ENCODE results near the gene INAFM1. TPM values are rescaled to one million over a fixed set of nuclear protein-coding genes. Genes with fewer than 3 reads are reported as not detected.
A peak's percentile ranks its signal among the peaks of the same experiment; 100 is the strongest.

Gene INAFM1
- total and polyA plus RNA-seq, 9 of the 15 experiments (the other 6 are each of a cell fraction or from before 2014, with no cell fraction given), result 0.71 to 30.9 (median 3.1) TPM

DNA sequence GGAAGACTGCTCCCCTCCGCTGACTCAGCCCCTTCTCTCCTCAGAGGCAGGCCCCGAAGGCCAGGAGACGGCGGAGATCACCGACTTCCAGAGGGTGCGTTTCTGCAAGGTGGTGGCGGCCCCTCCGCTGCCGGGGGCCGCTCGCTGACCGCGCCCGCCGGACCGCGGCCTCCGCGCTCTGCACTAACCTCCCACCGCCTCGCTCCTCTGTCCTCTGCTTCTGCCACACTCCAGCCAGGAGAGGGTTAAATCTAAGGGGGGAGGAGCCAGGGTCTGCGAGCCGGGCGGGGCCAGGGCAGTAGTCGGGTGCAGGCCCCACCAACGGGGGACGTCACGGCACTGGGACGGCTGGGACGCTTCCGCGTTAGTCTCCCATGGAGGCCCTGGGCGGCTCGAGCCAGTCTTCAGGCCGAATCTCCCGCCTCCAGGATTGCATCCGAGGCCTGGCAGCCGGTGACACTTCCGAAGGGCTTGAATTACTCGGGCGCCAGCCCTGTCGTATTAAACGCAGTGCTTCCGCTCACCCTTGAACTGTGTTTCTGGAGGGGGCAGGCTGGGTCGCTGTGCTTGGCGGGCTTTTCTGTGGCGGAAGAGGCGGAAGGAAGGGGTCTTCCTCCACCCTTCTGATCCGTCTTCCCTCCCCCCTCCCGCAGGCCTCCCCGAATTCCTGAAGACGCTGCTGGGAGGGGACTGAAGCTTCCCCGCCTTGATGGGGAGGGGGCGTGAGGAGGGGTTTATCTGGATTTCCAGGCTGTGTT lies 1.2 kb upstream of the INAFM1 start (continued):
- TF ChIP-seq, protein P1, sequence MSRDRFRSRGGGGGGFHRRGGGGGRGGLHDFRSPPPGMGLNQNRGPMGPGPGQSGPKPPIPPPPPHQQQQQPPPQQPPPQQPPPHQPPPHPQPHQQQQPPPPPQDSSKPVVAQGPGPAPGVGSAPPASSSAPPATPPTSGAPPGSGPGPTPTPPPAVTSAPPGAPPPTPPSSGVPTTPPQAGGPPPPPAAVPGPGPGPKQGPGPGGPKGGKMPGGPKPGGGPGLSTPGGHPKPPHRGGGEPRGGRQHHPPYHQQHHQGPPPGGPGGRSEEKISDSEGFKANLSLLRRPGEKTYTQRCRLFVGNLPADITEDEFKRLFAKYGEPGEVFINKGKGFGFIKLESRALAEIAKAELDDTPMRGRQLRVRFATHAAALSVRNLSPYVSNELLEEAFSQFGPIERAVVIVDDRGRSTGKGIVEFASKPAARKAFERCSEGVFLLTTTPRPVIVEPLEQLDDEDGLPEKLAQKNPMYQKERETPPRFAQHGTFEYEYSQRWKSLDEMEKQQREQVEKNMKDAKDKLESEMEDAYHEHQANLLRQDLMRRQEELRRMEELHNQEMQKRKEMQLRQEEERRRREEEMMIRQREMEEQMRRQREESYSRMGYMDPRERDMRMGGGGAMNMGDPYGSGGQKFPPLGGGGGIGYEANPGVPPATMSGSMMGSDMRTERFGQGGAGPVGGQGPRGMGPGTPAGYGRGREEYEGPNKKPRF (IDR thresholded peaks at IDR 0.05; ENCODE audit: low read depth, low read length), result no peak
- 0 out of 2 replicates have a peak, but pooled peaks have one; percentile 19 for TF ChIP-seq NR4A1 (CRISPR knock-in tag; IDR thresholded peaks at IDR 0.05)
- TF ChIP-seq NR4A1 (tag; IDR thresholded peaks at IDR 0.05), result peak; percentile 54; the same call in 1 of the 2 replicates
- TF ChIP-seq, protein P2, sequence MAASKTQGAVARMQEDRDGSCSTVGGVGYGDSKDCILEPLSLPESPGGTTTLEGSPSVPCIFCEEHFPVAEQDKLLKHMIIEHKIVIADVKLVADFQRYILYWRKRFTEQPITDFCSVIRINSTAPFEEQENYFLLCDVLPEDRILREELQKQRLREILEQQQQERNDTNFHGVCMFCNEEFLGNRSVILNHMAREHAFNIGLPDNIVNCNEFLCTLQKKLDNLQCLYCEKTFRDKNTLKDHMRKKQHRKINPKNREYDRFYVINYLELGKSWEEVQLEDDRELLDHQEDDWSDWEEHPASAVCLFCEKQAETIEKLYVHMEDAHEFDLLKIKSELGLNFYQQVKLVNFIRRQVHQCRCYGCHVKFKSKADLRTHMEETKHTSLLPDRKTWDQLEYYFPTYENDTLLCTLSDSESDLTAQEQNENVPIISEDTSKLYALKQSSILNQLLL (CRISPR knock-in tag; IDR thresholded peaks at IDR 0.05; ENCODE audit: borderline replicate concordance), result no peak
- TF ChIP-seq, protein P3, sequence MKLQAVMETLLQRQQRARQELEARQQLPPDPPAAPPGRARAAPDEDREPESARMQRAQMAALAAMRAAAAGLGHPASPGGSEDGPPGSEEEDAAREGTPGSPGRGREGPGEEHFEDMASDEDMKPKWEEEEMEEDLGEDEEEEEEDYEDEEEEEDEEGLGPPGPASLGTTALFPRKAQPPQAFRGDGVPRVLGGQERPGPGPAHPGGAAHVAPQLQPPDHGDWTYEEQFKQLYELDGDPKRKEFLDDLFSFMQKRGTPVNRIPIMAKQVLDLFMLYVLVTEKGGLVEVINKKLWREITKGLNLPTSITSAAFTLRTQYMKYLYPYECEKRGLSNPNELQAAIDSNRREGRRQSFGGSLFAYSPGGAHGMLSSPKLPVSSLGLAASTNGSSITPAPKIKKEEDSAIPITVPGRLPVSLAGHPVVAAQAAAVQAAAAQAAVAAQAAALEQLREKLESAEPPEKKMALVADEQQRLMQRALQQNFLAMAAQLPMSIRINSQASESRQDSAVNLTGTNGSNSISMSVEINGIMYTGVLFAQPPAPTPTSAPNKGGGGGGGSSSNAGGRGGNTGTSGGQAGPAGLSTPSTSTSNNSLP (IDR thresholded peaks at IDR 0.05; ENCODE audit: borderline replicate concordance, low read depth, low read length), result no peak
- peak; percentile 89; the same call in 1 of the 2 replicates for TF ChIP-seq ZNF444 (CRISPR knock-in tag; IDR thresholded peaks at IDR 0.05)
- TF ChIP-seq EHMT2 (IDR thresholded peaks at IDR 0.05), result no peak
- TF ChIP-seq ZNF212 (CRISPR knock-in tag; IDR thresholded peaks at IDR 0.05), result 0 out of 2 replicates have a peak, but pooled peaks have one; percentile 22
- TF ChIP-seq UBTF (IDR thresholded peaks at IDR 0.05; ENCODE audit: borderline replicate concordance in 1 of 2, low read depth in 2 of 2, low read length in 2 of 2), result peak; percentile 82 to 95; a peak in 3 of 4 replicates
- TF ChIP-seq NFE2 (IDR thresholded peaks at IDR 0.05; ENCODE audit: low read depth), result peak; percentile 78
- TF ChIP-seq, protein P4, sequence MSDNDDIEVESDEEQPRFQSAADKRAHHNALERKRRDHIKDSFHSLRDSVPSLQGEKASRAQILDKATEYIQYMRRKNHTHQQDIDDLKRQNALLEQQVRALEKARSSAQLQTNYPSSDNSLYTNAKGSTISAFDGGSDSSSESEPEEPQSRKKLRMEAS (CRISPR knock-in tag; IDR thresholded peaks at IDR 0.05), result no peak
- TF ChIP-seq CREB1 (IDR thresholded peaks at IDR 0.05), result peak; percentile 72
- TF ChIP-seq CREB1 (CRISPR knock-in tag; IDR thresholded peaks at IDR 0.05), result peak; percentile 79
- no peak for TF ChIP-seq MTA1 (IDR thresholded peaks at IDR 0.05; ENCODE audit: borderline replicate concordance)

All from K562 (cell line).